Measurements from ENCODE around the gene PLD6.
"Not testable (repeated sequence)": the region's sequence is repeated elsewhere in the genome, so short reads cannot be mapped to it uniquely, and the experiment has no call there.

The PLD6 gene

DNA sequence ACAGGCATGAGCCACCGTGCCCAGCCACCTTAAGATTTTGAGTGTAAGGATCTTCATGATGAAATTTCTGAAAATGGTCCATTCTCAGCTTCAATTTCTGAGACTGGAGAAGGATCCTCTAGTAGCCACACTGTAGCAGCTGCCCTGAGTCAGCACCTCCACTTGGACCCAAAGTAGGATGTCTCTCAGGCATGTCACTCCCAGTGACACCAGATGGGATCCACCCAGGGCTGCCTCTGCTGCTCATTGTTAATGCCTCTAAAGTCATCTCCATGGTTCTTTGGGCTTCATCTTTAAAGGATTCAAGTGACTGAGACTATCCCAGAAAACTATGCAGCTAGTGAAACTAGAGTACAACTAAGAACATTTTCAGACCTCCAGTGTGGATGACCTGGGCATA, 7.9 kb downstream of the PLD6 start:
- no peak for DNase-seq

- no peak for DNase-seq
These were observed 9.4 kb downstream of the PLD6 start for GRCh38 chr17:17196776-17197175.

GRCh38 chr17:17195466-17195865, 10.7 kb downstream of the PLD6 start:
- not testable (repeated sequence) for DNase-seq

DNA sequence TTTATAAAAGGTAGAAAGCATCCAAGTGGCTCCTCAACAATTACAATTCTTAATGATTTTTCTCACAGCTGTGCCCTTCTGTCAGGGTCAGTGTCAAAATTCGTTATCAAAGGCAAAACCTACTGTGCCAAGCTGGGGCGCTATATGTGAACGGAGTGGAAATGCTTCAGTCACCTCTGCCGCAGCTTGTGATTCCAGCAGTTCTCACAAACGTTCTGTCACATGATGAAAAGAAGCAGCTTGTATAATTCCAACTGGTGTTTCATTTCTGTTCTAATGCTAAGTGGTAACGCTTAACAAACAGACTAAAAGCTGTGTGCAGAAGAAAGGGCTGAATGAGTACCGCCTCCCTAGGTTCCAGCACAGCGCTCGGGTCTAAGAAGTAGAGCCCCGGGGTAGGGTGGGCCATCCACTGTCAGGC, 14.2 kb downstream of the PLD6 start:
- DNase-seq = no peak

GRCh38 chr17:17191346-17191792, 14.8 kb downstream of the PLD6 start:
- no peak for DNase-seq

GRCh38 chr17:17190188-17190587, 15.9 kb downstream of the PLD6 start:
- no peak for DNase-seq

DNA sequence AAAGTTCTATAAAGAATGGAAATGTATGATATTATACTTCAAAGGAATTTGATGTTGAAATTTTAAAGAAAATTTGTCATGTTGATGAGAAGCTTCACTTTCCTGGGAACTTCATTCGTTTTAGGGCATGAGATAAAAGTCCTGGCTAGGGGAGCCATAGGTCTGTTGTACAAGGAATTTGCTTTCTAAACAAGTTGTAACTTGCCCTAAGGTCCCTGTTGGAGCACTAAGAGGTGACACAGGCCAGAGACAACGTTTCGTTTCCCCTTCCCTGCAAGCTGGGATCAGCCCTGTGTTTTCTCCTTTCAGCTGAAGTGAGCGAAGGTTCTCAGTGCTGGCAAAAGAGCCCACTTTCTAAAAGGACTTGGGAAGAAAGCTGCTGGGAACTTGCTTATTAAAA, 16.6 kb downstream of the PLD6 start:
- DNase-seq = no peak

DNA sequence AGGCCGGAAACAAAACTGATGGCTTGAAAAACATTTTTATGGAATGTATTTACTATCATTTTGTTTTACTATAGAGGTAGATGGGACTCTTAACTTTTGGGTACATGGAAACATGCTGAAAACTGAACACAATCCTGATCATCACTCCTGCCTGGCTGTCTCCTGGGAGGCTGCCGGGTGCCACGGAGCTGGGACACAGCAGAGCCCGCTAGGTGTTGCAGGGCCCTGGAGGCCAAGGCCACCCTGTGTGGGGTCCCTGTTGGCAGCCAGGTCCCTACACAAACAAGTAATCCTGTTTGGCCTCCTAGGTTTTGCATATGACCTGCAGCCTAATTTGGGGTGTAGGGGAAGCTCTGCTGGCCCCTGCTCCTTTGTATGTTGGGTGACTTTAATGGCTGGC, 17.5 kb downstream of the PLD6 start:
- no peak for DNase-seq

DNA sequence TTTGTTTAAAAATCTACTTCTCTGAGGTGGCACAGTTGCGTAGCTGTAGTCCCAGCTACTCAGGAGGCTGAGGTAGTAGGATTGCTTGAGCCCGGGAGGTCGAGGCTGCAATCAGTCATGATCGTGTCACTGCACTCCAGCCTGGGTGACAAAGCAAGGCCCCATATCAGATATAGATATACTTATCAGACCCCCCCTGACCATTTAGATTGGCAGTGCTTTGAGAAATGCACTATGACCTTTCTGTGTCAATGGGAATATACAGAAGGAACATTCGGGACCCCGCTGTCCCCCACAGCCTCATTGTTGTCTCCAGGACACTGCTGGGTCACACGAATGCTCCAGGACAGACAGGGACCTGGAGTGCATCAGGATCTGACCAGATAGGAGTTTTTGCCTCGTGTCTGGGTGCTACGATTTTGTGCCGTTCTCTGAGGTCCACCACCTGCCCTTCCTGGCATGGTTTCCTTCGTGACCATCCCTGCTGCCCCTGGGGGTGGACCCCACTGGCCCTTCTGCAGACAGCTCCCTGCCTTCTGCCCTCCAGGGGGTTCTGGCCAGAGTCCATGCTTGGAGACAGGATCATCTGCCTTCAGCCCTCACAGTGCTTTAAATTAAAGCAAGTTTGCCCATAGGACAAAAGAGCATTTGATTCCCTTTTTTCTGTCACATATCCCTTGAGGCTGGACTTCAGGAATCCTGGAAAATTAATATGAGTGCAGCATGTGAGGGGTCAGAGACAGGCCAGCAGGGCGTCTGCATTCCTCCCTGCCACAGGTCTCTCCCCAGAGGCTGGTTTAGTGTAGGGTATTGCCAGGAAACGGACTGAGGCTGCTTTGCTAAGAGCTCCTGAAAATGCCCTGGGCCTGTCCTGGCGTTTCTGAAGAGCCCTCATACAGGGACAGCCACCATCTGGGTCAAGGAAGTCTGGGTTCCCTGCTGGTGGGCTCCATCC, 19.3 kb downstream of the PLD6 start:
- DNase-seq = no peak

DNA sequence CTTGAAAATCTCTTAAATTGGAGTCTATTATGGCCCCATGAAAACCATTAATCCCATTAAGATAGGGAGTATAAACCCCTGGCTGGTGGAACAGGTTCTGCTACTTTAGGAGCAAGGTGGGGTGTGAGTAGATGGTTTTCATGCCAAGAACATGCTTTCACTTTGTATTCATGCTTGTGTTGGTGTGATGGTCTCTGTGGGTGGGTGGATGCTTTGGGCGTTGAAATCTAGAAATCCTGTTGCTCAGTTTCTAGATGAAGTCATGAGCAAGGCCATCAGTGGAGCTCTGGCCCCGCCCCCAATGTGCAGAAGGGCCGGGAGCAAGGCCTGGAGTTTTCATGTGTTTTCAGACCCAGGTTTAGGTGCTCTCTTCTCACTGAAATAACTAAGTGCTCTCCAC, 20.1 kb downstream of the PLD6 start:
- DNase-seq = no peak

- DNase-seq = not testable (repeated sequence)
These were observed 21.0 kb downstream of the PLD6 start for GRCh38 chr17:17184985-17185757.

DNA sequence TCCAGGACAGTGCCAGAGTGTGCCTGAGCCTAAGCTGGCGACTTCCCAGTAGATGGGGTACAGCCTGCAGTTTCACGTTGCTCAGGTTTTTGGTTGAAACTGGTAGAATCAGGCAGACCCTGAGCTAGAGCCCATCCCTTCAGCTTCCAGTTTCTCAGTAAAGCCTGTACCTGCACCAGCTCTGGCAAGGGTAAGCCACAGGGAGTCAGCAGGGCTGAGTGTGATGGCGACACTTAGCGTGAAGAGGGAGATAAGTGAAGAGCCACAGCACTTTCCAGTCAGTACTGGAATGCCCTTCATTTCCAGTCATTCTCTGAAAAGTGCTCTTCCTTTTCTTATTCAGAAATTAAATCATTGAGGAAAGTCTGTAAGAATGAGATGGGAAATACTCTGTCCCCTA, 22.4 kb downstream of the PLD6 start:
- DNase-seq = no peak

- DNase-seq = no peak
These were observed 23.5 kb downstream of the PLD6 start for GRCh38 chr17:17182598-17183136.

GRCh38 chr17:17181666-17182597, 24.2 kb downstream of the PLD6 start:
- DNase-seq = no peak

DNA sequence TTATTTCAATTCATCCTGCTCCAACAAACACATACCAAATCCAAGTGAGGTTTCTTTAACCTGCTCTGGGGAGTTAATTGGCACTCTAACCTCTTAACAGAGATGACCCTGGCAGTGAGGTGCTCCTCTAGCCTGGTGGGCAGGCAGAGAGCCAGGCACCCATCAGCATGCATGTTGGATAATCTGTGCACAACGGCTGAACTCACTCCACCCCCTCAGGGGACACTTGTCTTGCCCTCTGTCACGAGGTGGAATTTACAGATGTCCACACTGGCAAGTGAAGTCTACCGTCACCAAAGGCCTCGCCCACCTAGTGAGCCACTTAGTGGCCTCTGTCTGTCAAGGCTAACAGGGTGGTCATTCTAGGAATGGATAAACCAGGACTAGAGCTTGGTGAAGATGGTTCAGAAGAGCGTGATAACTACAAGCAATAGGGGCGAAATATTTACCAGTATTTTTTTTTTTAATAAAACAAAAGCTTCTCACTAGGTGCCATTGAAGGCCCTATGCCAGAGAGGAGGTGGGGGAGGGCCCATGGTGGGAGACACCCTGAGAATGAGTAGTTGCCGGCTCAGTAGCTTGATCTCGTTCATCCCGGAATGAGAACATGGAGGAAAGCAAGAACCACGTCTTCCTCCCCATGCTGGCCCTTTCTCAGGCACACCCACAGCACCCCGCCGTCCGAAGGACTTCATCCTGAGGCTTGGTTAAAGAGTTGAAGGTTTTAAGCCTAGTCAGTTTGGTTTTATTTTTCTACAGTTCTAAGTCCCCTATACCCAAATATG, 25.2 kb downstream of the PLD6 start:
- no peak for DNase-seq

DNA sequence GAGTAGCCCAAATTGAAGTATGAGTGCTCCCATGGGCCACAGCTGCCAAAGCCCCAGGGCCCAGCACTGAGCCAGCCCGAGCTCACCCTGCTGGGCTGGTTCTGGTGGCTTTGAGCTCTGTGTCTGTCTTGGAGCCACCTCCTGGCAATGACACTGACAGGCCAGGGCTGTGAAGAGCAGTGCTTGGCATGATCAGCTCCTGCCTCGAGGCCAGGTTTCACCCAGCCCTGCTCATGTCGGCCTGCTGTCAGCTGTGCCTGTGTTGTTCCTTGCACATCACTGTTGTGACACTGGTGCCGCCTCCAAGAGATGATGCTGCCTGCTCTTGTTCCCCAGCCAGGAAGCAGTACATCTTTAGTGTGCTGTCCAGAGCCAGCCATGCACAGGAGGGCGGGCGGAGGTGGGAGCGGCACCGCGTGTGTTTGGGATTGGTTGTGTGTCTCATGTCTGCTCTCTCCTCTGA, 26.0 kb downstream of the PLD6 start:
- DNase-seq = no peak

DNA sequence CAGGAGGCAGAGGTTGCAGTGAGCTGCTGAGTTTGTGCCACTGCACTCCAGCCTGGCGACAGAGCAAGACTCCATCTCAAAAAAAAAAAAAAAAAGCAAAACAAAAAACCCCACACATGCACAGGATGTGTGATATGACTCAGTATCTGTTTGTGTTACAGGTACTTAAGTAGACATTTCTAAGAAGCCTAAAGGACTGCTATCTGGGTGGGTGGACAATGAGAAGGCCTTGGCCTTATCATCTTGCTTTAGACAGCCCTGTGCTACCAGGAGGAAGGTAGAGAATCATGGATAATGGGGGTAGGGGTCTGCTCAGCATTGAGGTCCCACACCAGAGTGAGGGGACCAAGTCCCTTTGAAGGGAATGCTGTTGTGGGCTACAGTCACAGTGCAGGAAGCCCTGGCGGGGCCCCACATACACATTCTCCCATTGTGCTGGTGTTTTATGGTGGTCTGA, 26.7 kb downstream of the PLD6 start:
- no peak for DNase-seq

GRCh38 chr17:17177176-17177575, 29.0 kb downstream of the PLD6 start:
- no peak for DNase-seq

- no peak for DNase-seq
These were observed 29.8 kb downstream of the PLD6 start for GRCh38 chr17:17176341-17176740.

- no peak for DNase-seq
These were observed 30.2 kb downstream of the PLD6 start for GRCh38 chr17:17175917-17176316.

- DNase-seq = no peak
These were observed 30.8 kb downstream of the PLD6 start for GRCh38 chr17:17175340-17175739.

Measured in suppressor macrophage treated with lipopolysaccharide for 1 hour (primary cell).